Measurements from ENCODE around the gene AKT1. TPM values are rescaled to one million over a fixed set of nuclear protein-coding genes. Genes with fewer than 3 reads are reported as not detected.

AKT1 gene
- total and polyA plus RNA-seq, 2 experiments from 2014 or later: 16.9 to 164 TPM

- Histone ChIP-seq H3K4me2 (ENCODE audit: unreplicated experiment) (no peak overlapping the region), H3K9me3 (ENCODE audit: low read depth) (no peaks in the 10 kb centered on the region), H3K4me1 (ENCODE audit: insufficient read depth) (peaks cover 45% of the 10 kb centered on the region), H4K20me1 (ENCODE audit: insufficient read depth) (no peaks in the 10 kb centered on the region), H3F3A (ENCODE audit: insufficient read depth) (peaks cover 34% of the 10 kb centered on the region), H3K4me3 (no peak overlapping the region), H3K79me2 (ENCODE audit: insufficient read depth) (no peaks in the 10 kb centered on the region), H3K9me2 (ENCODE audit: insufficient read depth) (no peaks in the 10 kb centered on the region), H3K27ac (peak overlapping the region; percentile 73), H3K36me3 (ENCODE audit: low read depth) (no peaks in the 10 kb centered on the region), H3K9ac (no peak overlapping the region), H3K27me3 (replicated peaks; ENCODE audit: insufficient read depth) (no peaks in the 10 kb centered on the region), H2AFZ (peak overlapping the region; percentile 57; the same call in 1 of the 2 replicates)
- no peak for DNase-seq
- in situ Hi-C loops (cut with MboI): no loop called here
- WGBS, 2 experiments (ENCODE audit: low coverage in 1 of 2, low lambda C conversion rate in 2 of 2, missing lambda C conversion rate in 2 of 2): 82 to 87% methylated on average over 13 of the region's 13 CpGs
- TF ChIP-seq EZH2 (IDR thresholded peaks at IDR 0.05; ENCODE audit: insufficient read depth, poor library complexity, severe bottlenecking) (no peak), EZH2phosphoT487 (IDR thresholded peaks at IDR 0.05; ENCODE audit: insufficient read depth, low read depth) (no peak)
These were observed 49.4 kb downstream of the AKT1 start for GRCh38 chr14:104746071-104746545.

- TF ChIP-seq EZH2phosphoT487 (IDR thresholded peaks at IDR 0.05; ENCODE audit: insufficient read depth, low read depth): no peak
- TF ChIP-seq EZH2 (IDR thresholded peaks at IDR 0.05; ENCODE audit: insufficient read depth, poor library complexity, severe bottlenecking): no peak
- WGBS, 2 experiments (ENCODE audit: low coverage in 1 of 2, low lambda C conversion rate in 2 of 2, missing lambda C conversion rate in 2 of 2): 95 to 97% methylated on average over 9 of the region's 9 CpGs
- in situ Hi-C loops (cut with MboI): no loop called here
These were observed 50.1 kb downstream of the AKT1 start for GRCh38 chr14:104745431-104745830.

GRCh38 chr14:104744484-104744883 is 51.1 kb downstream of the AKT1 start:
- Histone ChIP-seq H3K9ac (no peak overlapping the region), H4K20me1 (ENCODE audit: insufficient read depth) (no peaks in the 10 kb centered on the region), H3K79me2 (ENCODE audit: insufficient read depth) (no peaks in the 10 kb centered on the region), H3K4me1 (ENCODE audit: insufficient read depth) (peaks cover 32% of the 10 kb centered on the region), H3K36me3 (ENCODE audit: low read depth) (no peaks in the 10 kb centered on the region), H3K4me2 (ENCODE audit: unreplicated experiment) (no peak overlapping the region), H3K27ac (no peak overlapping the region), H3K9me2 (ENCODE audit: insufficient read depth) (no peaks in the 10 kb centered on the region), H3K9me3 (ENCODE audit: low read depth) (no peaks in the 10 kb centered on the region), H3F3A (ENCODE audit: insufficient read depth) (peaks cover 20% of the 10 kb centered on the region), H3K27me3 (replicated peaks; ENCODE audit: insufficient read depth) (no peaks in the 10 kb centered on the region), H2AFZ (no peak overlapping the region), H3K4me3 (no peak overlapping the region)
- no peak for DNase-seq
- WGBS, 2 experiments (ENCODE audit: low coverage in 1 of 2, low lambda C conversion rate in 2 of 2, missing lambda C conversion rate in 2 of 2): 97% methylated on average over 10 of the region's 10 CpGs
- in situ Hi-C loops (cut with MboI): no loop called here
- TF ChIP-seq EZH2 (IDR thresholded peaks at IDR 0.05; ENCODE audit: insufficient read depth, poor library complexity, severe bottlenecking) (no peak), EZH2phosphoT487 (IDR thresholded peaks at IDR 0.05; ENCODE audit: insufficient read depth, low read depth) (no peak)

More at GRCh38 chr14:104745431-104745830, 50.1 kb downstream of the AKT1 start:
- Histone ChIP-seq H3K27ac (no peak overlapping the region), H3K79me2 (ENCODE audit: insufficient read depth) (no peaks in the 10 kb centered on the region), H3K4me1 (ENCODE audit: insufficient read depth) (peaks cover 42% of the 10 kb centered on the region), H3K27me3 (replicated peaks; ENCODE audit: insufficient read depth) (no peaks in the 10 kb centered on the region), H4K20me1 (ENCODE audit: insufficient read depth) (no peaks in the 10 kb centered on the region), H3K9me3 (ENCODE audit: low read depth) (no peaks in the 10 kb centered on the region), H3K9ac (no peak overlapping the region), H3K4me3 (no peak overlapping the region), H2AFZ (no peak overlapping the region), H3F3A (ENCODE audit: insufficient read depth) (peaks cover 27% of the 10 kb centered on the region), H3K4me2 (ENCODE audit: unreplicated experiment) (no peak overlapping the region), H3K36me3 (ENCODE audit: low read depth) (no peaks in the 10 kb centered on the region), H3K9me2 (ENCODE audit: insufficient read depth) (no peaks in the 10 kb centered on the region)
- no peak for DNase-seq

- H3K27me3 ChIP-seq (replicated peaks; ENCODE audit: insufficient read depth): no peaks in the 10 kb centered on the region
- no peaks in the 10 kb centered on the region for H3K36me3 ChIP-seq (ENCODE audit: low read depth)
- H3K27ac ChIP-seq: no peak overlapping the region
- no peak overlapping the region for H3K4me3 ChIP-seq
- in situ Hi-C loops (cut with MboI): no loop called here
- H2AFZ ChIP-seq: no peak overlapping the region
- no peak overlapping the region for H3K9ac ChIP-seq
- H3K4me1 ChIP-seq (ENCODE audit: insufficient read depth): peaks cover 25% of the 10 kb centered on the region
- TF ChIP-seq EZH2phosphoT487 (IDR thresholded peaks at IDR 0.05; ENCODE audit: insufficient read depth, low read depth) (no peak), EZH2 (IDR thresholded peaks at IDR 0.05; ENCODE audit: insufficient read depth, poor library complexity, severe bottlenecking) (no peak)
- H3F3A ChIP-seq (ENCODE audit: insufficient read depth): peaks cover 15% of the 10 kb centered on the region
- H3K9me2 ChIP-seq (ENCODE audit: insufficient read depth): no peaks in the 10 kb centered on the region
- no peaks in the 10 kb centered on the region for H3K9me3 ChIP-seq (ENCODE audit: low read depth)
- no peaks in the 10 kb centered on the region for H4K20me1 ChIP-seq (ENCODE audit: insufficient read depth)
- peak; percentile 67 for DNase-seq
- H3K4me2 ChIP-seq (ENCODE audit: unreplicated experiment): no peak overlapping the region
- WGBS, 2 experiments (ENCODE audit: low coverage in 1 of 2, low lambda C conversion rate in 2 of 2, missing lambda C conversion rate in 2 of 2): 85 to 88% methylated on average over 23 to 28 of the region's 28 CpGs
- H3K79me2 ChIP-seq (ENCODE audit: insufficient read depth): no peaks in the 10 kb centered on the region
These were observed 51.8 kb downstream of the AKT1 start for GRCh38 chr14:104743461-104744380.
